Hepatocyte (in vitro differentiated cells): ENCODE results near the gene ENTR1.

Source experiments
- EZH2 ChIP-seq: fragments of 200-600 bp; sonication (generic); IDR thresholded peaks from 2 replicates; pipeline ENCODE4 v1.6.1; 2016; ENCODE audit warnings: antibody characterized with exemption, mild to moderate bottlenecking, borderline replicate concordance
- EZH2phosphoT487 ChIP-seq: fragments of 200-600 bp; sonication (generic); IDR thresholded peaks from one replicate; pipeline ENCODE4 v1.6.1; 2018; ENCODE audit warnings: antibody characterized with exemption, mild to moderate bottlenecking, low read depth, moderate library complexity; ENCODE audit not compliant: unreplicated experiment, severe bottlenecking
- TF ChIP-seq, protein P1 (sequence below): fragments of 200-600 bp; sonication (generic); IDR thresholded peaks from 2 replicates; pipeline ENCODE4 v1.5.1; 2016; ENCODE audit warnings: antibody characterized with exemption, mild to moderate bottlenecking; ENCODE audit not compliant: poor library complexity

DNA sequence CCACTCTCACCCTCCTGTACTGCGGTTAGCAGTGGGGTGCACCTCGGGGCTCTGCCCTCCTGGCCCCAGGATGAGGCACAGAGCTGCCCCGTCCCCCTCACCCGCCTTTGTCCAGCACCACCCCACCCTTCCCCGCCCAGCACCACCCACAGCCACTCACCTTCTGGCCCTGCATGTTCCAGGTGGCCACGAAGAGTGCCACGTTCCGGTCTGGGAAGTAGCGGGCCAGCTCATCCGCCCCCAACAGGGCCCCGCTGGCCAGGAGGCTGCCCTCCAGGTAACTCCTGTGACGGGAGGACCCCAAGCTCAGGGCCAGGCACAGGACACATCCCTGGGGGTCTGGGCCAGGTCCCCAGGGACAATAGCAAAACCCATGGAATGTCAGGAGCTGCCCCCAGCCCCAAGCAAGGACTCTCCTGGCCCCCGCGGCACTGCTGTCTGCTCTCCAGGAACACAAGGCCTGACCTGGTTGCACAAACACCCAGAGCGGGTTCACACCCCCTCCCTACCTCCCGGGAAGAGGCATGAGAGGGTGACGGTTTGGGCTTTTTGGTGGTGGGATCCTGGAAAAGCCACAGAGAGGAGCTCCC is 24.3 kb upstream of the ENTR1 start:
- TF ChIP-seq EZH2: no peak
- TF ChIP-seq, protein P1, sequence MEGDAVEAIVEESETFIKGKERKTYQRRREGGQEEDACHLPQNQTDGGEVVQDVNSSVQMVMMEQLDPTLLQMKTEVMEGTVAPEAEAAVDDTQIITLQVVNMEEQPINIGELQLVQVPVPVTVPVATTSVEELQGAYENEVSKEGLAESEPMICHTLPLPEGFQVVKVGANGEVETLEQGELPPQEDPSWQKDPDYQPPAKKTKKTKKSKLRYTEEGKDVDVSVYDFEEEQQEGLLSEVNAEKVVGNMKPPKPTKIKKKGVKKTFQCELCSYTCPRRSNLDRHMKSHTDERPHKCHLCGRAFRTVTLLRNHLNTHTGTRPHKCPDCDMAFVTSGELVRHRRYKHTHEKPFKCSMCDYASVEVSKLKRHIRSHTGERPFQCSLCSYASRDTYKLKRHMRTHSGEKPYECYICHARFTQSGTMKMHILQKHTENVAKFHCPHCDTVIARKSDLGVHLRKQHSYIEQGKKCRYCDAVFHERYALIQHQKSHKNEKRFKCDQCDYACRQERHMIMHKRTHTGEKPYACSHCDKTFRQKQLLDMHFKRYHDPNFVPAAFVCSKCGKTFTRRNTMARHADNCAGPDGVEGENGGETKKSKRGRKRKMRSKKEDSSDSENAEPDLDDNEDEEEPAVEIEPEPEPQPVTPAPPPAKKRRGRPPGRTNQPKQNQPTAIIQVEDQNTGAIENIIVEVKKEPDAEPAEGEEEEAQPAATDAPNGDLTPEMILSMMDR: no peak
- TF ChIP-seq EZH2phosphoT487: no peak
